Measurements from ENCODE around the gene RASGRP2.
A peak's percentile ranks its signal among the peaks of the same experiment; 100 is the strongest.

The RASGRP2 gene

GRCh38 chr11:64692764-64693331 is 51.1 kb downstream of the RASGRP2 start:
- no peak for FAIRE-seq

- no peak for FAIRE-seq
Measured at GRCh38 chr11:64691543-64691942, 52.4 kb downstream of the RASGRP2 start.

GRCh38 chr11:64690235-64690634 is 53.7 kb downstream of the RASGRP2 start:
- no peak for FAIRE-seq

- peak; percentile 15 for FAIRE-seq
Measured at GRCh38 chr11:64688534-64688982, 55.4 kb downstream of the RASGRP2 start.

- no peak for FAIRE-seq
Measured at GRCh38 chr11:64687643-64688533, 56.1 kb downstream of the RASGRP2 start.

GRCh38 chr11:64687204-64687603 is 56.7 kb downstream of the RASGRP2 start:
- no peak for FAIRE-seq

- FAIRE-seq = no peak
Measured at GRCh38 chr11:64686466-64687170, 57.3 kb downstream of the RASGRP2 start.

GRCh38 chr11:64685536-64685935 is 58.4 kb downstream of the RASGRP2 start:
- FAIRE-seq = no peak

- FAIRE-seq = no peak
Measured at GRCh38 chr11:64684357-64684756, 59.6 kb downstream of the RASGRP2 start.

GRCh38 chr11:64681171-64681570 is 62.8 kb downstream of the RASGRP2 start:
- FAIRE-seq = no peak

- FAIRE-seq = no peak
Measured at GRCh38 chr11:64679846-64680245, 64.1 kb downstream of the RASGRP2 start.

- FAIRE-seq = no peak
Measured at GRCh38 chr11:64677441-64678023, 66.4 kb downstream of the RASGRP2 start.
